K562 (cell line): ENCODE measurements around the gene PRSS53. TPM values are rescaled to one million over a fixed set of nuclear protein-coding genes. Genes with fewer than 3 reads are reported as not detected.

Source experiments
- BHLHE40 ChIP-seq: IDR thresholded peaks from 2 replicates; pipeline ENCODE4 v1.6.1; 2011; ENCODE audit warnings: low read length, improper control_type of control experiment
- DNMT1 ChIP-seq: fragments of 450-650 bp; IDR thresholded peaks from 2 replicates; pipeline ENCODE4 v1.6.1; 2016; ENCODE audit warnings: antibody characterized with exemption, mild to moderate bottlenecking
- EP400 ChIP-seq: fragments of 450-650 bp; IDR thresholded peaks from 2 replicates; pipeline ENCODE4 v1.6.1; 2017; ENCODE audit warnings: antibody characterized with exemption, mild to moderate bottlenecking, moderate library complexity
- ESRRA ChIP-seq: fragments of 450-650 bp; IDR thresholded peaks from 2 replicates; pipeline ENCODE4 v1.6.1; 2014; ENCODE audit warnings: low read depth, mild to moderate bottlenecking, moderate library complexity, borderline replicate concordance
- FOSL1 ChIP-seq: fragments of 200-800 bp; sonication (Bioruptor generic); conservative IDR thresholded peaks from 2 replicates; pipeline ENCODE4 v1.6.1; 2016; ENCODE audit warnings: missing genetic modification characterization, missing compliant biosample characterization
- HMGN3 ChIP-seq: IDR thresholded peaks from 2 replicates; pipeline ENCODE4 v1.6.1; 2011; ENCODE audit warnings: borderline replicate concordance, low read depth, mild to moderate bottlenecking, mixed read lengths, low read length; ENCODE audit not compliant: insufficient read length; ENCODE audit errors: extremely low read depth
- JUND ChIP-seq, 2 experiments: IDR thresholded peaks; 2 replicates in 1 of 2; 3 replicates in 1 of 2; pipeline ENCODE4 v1.6.1; 2011; ENCODE audit warnings: borderline replicate concordance in 2 of 2, low read depth in 2 of 2, low read length in 2 of 2, improper control_type of control experiment in 1 of 2, missing biosample characterization in 1 of 2, missing genetic modification characterization in 1 of 2, missing genetic modification reagents in 1 of 2
- MBD2 ChIP-seq: sonication (generic); IDR thresholded peaks from 2 replicates; pipeline ENCODE4 v1.6.1; 2016; ENCODE audit warnings: low read depth, borderline replicate concordance
- NEUROD1 ChIP-seq: fragments of 150-350 bp; IDR thresholded peaks from 2 replicates; pipeline ENCODE4 v1.6.1; 2014; ENCODE audit warnings: borderline replicate concordance, low read length, low read depth; ENCODE audit not compliant: partially characterized antibody
- NFIC ChIP-seq: fragments of 450-650 bp; IDR thresholded peaks from 2 replicates; pipeline ENCODE4 v1.6.1; 2017; ENCODE audit warnings: mild to moderate bottlenecking, inconsistent platforms
- PHF8 ChIP-seq: fragments of 200-600 bp; sonication (generic); IDR thresholded peaks from 2 replicates; pipeline ENCODE4 v1.6.1; 2012; ENCODE audit warnings: mixed run types, mild to moderate bottlenecking, inconsistent platforms, low read length, moderate library complexity, borderline replicate concordance
- PML ChIP-seq: IDR thresholded peaks from 2 replicates; pipeline ENCODE4 v1.6.1; 2012; ENCODE audit warnings: low read length, inconsistent platforms
- POLR2AphosphoS5 ChIP-seq: IDR thresholded peaks from 2 replicates; pipeline ENCODE4 v1.6.1; 2011; ENCODE audit warnings: mild to moderate bottlenecking, low read depth, low read length, moderate library complexity; ENCODE audit not compliant: control insufficient read depth, insufficient read depth
- POLR2B ChIP-seq: fragments of 450-650 bp; IDR thresholded peaks from 2 replicates; pipeline ENCODE4 v1.6.1; 2018; ENCODE audit warnings: low read depth; ENCODE audit not compliant: partially characterized antibody
- SIN3B ChIP-seq: fragments of 450-650 bp; IDR thresholded peaks from 2 replicates; pipeline ENCODE4 v1.6.1; 2017; ENCODE audit warnings: low read depth, mild to moderate bottlenecking, moderate library complexity
- SIX5 ChIP-seq, 2 experiments: IDR thresholded peaks; 2 replicates each; pipeline ENCODE4 v1.6.1; 2011; ENCODE audit warnings: low read length in 2 of 2, borderline replicate concordance in 1 of 2, low read depth in 1 of 2, mild to moderate bottlenecking in 1 of 2, moderate library complexity in 1 of 2; ENCODE audit not compliant: insufficient read depth in 1 of 2
- TAF1 ChIP-seq: IDR thresholded peaks from 2 replicates; pipeline ENCODE4 v1.6.1; 2011; ENCODE audit warnings: mild to moderate bottlenecking, low read length, moderate library complexity; ENCODE audit not compliant: insufficient read depth, control insufficient read depth, severe bottlenecking; ENCODE audit errors: extremely low read depth
- TBP ChIP-seq: optimal IDR thresholded peaks from 2 replicates; pipeline ENCODE3; 2011; ENCODE audit warnings: low read depth, low read length, improper control_type of control experiment
- ZNF165 ChIP-seq: fragments of 250-450 bp; sonication (Bioruptor Pico); IDR thresholded peaks from 2 replicates; pipeline ENCODE4 v1.4.0; 2020; ENCODE audit warnings: borderline replicate concordance
- ZNF197 ChIP-seq: fragments of 200-800 bp; sonication (Bioruptor generic); IDR thresholded peaks from 2 replicates; pipeline ENCODE4 v1.6.1; 2016; ENCODE audit warnings: low read depth, missing genetic modification characterization, missing compliant biosample characterization
- polyA plus RNA-seq, 8 experiments: library from polyadenylated mRNA; depleted of rRNA in 4 of 8; stranded (reverse) in 5 of 8; unstranded in 3 of 8; fragments of >200 nt; fragmentation: Nextera tagmentation in 2 of 8; fragmentation: Illumina TruSeq in 1 of 8; extraction: Ambion mirVana in 2 of 8; extraction: Trizol in 1 of 8; gene quantifications; 2 replicates each; pipeline versions ENCODE4 v1.2.1 to v1.2.3, GENCODE V29; 2011 to 2014; ENCODE audit warnings: inconsistent platforms in 1 of 8, missing spikeins in 1 of 8
- total RNA-seq, 7 experiments: library from RNA; depleted of rRNA in 6 of 7; stranded (reverse); fragments of >200 nt in 6 of 7; fragmentation: Illumina TruSeq in 2 of 7; extraction: Trizol in 2 of 7; gene quantifications; 2 replicates each; pipeline versions ENCODE4 v1.2.1 to v1.2.3, GENCODE V29; 2011 to 2021; ENCODE audit warnings: low replicate concordance in 1 of 7
- TF ChIP-seq, protein P1 (sequence below): fragments of 250-450 bp; sonication (Bioruptor Pico); IDR thresholded peaks from 2 replicates; pipeline ENCODE4 v1.9.0; 2021; ENCODE audit warnings: mild to moderate bottlenecking
- TF ChIP-seq, protein P2 (sequence below): fragments of 250-450 bp; sonication (Bioruptor Pico); IDR thresholded peaks from 2 replicates; pipeline ENCODE4 v1.8.0; 2022; ENCODE audit warnings: moderate library complexity, mild to moderate bottlenecking, inconsistent platforms
- TF ChIP-seq, protein P3 (sequence below): fragments of 250-450 bp; sonication (Bioruptor Pico); IDR thresholded peaks from 2 replicates; pipeline ENCODE4 v1.4.0; 2020; ENCODE audit warnings: mild to moderate bottlenecking

PRSS53 gene
- total and polyA plus RNA-seq, 9 of the 15 experiments (the other 6 are each of a cell fraction or from before 2014, with no cell fraction given): 0.40 to 1.9 (median 0.78) TPM; not detected in 2

DNA sequence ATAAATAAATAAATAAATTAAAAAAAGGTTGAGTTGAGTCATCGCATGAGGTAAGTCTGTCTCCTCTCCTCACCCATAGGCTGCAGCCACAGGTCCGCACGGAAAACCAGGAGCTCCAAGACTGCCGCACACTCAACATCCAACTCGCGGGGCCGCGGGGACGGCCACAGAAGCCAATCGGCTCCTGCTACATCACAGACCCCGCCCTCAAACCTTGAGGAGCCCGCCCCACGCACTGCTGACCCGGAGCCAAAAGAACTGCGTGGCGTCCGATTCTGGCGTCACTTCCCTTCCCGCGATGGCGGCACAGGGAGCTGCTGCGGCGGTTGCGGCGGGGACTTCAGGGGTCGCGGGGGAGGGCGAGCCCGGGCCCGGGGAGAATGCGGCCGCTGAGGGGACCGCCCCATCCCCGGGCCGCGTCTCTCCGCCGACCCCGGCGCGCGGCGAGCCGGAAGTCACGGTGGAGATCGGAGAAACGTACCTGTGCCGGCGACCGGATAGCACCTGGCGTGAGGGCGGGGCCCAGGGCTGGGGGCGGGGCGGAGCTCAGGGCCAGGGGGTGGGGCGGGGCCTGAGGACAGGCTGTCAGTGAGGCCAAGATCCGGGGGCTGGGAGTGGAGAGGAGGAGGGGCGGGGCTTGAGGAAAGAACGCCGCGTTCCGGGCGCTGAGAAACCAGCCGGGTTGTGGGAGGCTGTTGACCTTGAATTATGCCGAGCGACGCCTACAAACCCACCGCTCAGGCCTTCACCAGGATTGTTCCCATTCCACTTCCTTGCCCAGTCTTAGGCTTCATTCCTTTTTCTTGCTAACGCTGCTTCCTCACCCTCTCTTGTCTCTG, 28.9 kb upstream of the PRSS53 start, which contains the start of gene KAT8 (continued):
- TF ChIP-seq HMGN3 (peak; percentile 76), JUND (IDR thresholded peaks at IDR 0.05; ENCODE audit: borderline replicate concordance, low read depth, low read length) (peak; percentile 77), JUND (tag; IDR thresholded peaks at IDR 0.05; ENCODE audit: borderline replicate concordance, low read depth, low read length) (no peak), BHLHE40 (peak; percentile 59), DNMT1 (no peak), TAF1 (peak; percentile 91), PHF8 (peak; percentile 80; the same call in 1 of the 2 replicates), POLR2AphosphoS5 (peak; percentile 92), SIN3B (peak; percentile 100), FOSL1 (tag) (0 out of 2 replicates have a peak, but pooled peaks have one; percentile 25), POLR2B (peak; percentile 77), ZNF197 (CRISPR knock-in tag) (peak; percentile 57; the same call in 1 of the 2 replicates), TBP (peak; percentile 92), PML (peak; percentile 75), SIX5 (IDR thresholded peaks at IDR 0.05; ENCODE audit: borderline replicate concordance in 1 of 2, insufficient read depth in 1 of 2, low read depth in 1 of 2, low read length in 2 of 2) (peak in 1 of 2 experiments; percentile 33; a peak in 2 of 4 replicates), MBD2 (peak; percentile 83), NEUROD1 (no peak), ESRRA (peak; percentile 38; the same call in 1 of the 2 replicates), ZNF165 (CRISPR knock-in tag) (no peak), EP400 (peak; percentile 87), NFIC (peak; percentile 70)
- TF ChIP-seq, protein P1, sequence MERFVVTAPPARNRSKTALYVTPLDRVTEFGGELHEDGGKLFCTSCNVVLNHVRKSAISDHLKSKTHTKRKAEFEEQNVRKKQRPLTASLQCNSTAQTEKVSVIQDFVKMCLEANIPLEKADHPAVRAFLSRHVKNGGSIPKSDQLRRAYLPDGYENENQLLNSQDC (CRISPR knock-in tag): peak; percentile 69
- TF ChIP-seq, protein P2, sequence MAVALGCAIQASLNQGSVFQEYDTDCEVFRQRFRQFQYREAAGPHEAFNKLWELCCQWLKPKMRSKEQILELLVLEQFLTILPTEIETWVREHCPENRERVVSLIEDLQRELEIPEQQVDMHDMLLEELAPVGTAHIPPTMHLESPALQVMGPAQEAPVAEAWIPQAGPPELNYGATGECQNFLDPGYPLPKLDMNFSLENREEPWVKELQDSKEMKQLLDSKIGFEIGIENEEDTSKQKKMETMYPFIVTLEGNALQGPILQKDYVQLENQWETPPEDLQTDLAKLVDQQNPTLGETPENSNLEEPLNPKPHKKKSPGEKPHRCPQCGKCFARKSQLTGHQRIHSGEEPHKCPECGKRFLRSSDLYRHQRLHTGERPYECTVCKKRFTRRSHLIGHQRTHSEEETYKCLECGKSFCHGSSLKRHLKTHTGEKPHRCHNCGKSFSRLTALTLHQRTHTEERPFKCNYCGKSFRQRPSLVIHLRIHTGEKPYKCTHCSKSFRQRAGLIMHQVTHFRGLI (CRISPR knock-in tag): no peak
- TF ChIP-seq, protein P3, sequence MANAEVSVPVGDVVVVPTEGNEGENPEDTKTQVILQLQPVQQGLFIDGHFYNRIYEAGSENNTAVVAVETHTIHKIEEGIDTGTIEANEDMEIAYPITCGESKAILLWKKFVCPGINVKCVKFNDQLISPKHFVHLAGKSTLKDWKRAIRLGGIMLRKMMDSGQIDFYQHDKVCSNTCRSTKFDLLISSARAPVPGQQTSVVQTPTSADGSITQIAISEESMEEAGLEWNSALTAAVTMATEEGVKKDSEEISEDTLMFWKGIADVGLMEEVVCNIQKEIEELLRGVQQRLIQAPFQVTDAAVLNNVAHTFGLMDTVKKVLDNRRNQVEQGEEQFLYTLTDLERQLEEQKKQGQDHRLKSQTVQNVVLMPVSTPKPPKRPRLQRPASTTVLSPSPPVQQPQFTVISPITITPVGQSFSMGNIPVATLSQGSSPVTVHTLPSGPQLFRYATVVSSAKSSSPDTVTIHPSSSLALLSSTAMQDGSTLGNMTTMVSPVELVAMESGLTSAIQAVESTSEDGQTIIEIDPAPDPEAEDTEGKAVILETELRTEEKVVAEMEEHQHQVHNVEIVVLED (CRISPR knock-in tag): peak; percentile 77
